Peyer's patch (tissue), 4 donors: ENCODE data around the gene SHISA8. TPM values are rescaled to one million over a fixed set of nuclear protein-coding genes. Genes with fewer than 3 reads are reported as not detected.

Experiments
- DNase-seq, 3 donors: peaks; one replicate each; pipeline ENCODE4 v3.0.0-alpha.2; 2017 to 2019
- H3K27ac ChIP-seq, 4 donors: fragments of 200-600 bp; sonication (generic); one replicate each; pipeline ENCODE4 v1.5.1; 2016 to 2019
- H3K27me3 ChIP-seq, 2 donors: fragments of 200-600 bp; sonication (generic); one replicate each; pipeline ENCODE4 v1.5.1; 2019
- H3K36me3 ChIP-seq, 3 donors: fragments of 200-600 bp; sonication (generic); one replicate each; pipeline ENCODE4 v1.5.1; 2016 to 2019
- H3K4me1 ChIP-seq, 4 donors: fragments of 200-600 bp; sonication (generic); one replicate each; pipeline ENCODE4 v1.5.1; 2016 to 2019
- H3K4me3 ChIP-seq, 4 donors: fragments of 200-600 bp; sonication (generic); 1 replicate in 3 of 4; 2 replicates in 1 of 4; pipeline ENCODE4 v1.5.1; 2016 to 2019; ENCODE audit warnings: mild to moderate bottlenecking in 1 of 4
- H3K9me3 ChIP-seq, 4 donors: fragments of 200-600 bp; sonication (generic); one replicate each; pipeline ENCODE4 v1.5.1; 2016 to 2019; ENCODE audit warnings: mild to moderate bottlenecking in 1 of 4
- POLR2A ChIP-seq, 2 donors: fragments of 450-650 bp; IDR thresholded peaks; one replicate each; pipeline ENCODE4 v1.5.1; 2017; ENCODE audit warnings: antibody characterized with exemption in 2 of 2, mild to moderate bottlenecking in 2 of 2, moderate library complexity in 2 of 2
- total RNA-seq, 4 donors: library from RNA; depleted of rRNA; stranded (reverse); fragments of >200 nt; gene quantifications; one replicate each; pipeline ENCODE4 v1.1.0, GENCODE V29; 2016
- TF ChIP-seq, protein P1 (sequence below), 6 experiments: fragments of 450-650 bp in 4 of 6; fragments of 200-600 bp in 2 of 6; sonication (generic) in 1 of 6; IDR thresholded peaks; one replicate each; pipeline ENCODE4 v1.5.1; 2017 to 2019; ENCODE audit warnings: antibody characterized with exemption in 6 of 6, mild to moderate bottlenecking in 3 of 6, moderate library complexity in 1 of 6

SHISA8 gene
- total RNA-seq, 4 donors from 2014 or later, result not detected

DNA sequence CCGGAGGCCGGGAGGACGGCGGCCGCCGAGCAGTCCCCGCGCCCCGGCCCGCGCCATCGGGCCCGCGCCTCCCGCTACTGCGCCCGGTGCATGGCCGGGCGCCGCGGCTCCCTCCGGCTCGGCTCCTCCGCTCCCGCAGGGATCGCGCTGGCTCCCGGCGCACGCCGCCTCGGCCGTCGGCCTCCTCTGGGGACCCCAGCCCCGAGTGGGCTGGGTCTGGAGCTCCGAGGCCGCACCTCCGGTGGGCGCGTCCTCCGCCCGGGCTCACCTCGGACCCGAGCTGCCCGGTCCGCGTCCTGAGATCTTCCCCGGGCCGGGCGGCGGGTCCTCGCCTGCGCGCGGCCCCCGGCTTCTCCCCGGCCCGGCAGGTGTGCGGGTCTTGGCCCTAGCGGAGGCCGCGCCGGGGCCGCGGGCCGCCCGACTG is 251 bp downstream of the SHISA8 start:
- no peak for DNase-seq
- Histone ChIP-seq H3K4me3 (peak overlapping the region; percentile 39 to 76 (median 55)), H3K4me1 (peaks cover 2 to 53% (median 35%) of the 10 kb centered on the region in 4 donors), H3K27me3 (peaks cover 0 to 60% of the 10 kb centered on the region in 2 donors), H3K27ac (peak overlapping the region in 1 of 4 donors; percentile 73), H3K36me3 (no peaks in the 10 kb centered on the region), H3K9me3 (no peaks in the 10 kb centered on the region)
- TF ChIP-seq POLR2A (IDR thresholded peaks at IDR 0.05), result no peak
- TF ChIP-seq, protein P1, sequence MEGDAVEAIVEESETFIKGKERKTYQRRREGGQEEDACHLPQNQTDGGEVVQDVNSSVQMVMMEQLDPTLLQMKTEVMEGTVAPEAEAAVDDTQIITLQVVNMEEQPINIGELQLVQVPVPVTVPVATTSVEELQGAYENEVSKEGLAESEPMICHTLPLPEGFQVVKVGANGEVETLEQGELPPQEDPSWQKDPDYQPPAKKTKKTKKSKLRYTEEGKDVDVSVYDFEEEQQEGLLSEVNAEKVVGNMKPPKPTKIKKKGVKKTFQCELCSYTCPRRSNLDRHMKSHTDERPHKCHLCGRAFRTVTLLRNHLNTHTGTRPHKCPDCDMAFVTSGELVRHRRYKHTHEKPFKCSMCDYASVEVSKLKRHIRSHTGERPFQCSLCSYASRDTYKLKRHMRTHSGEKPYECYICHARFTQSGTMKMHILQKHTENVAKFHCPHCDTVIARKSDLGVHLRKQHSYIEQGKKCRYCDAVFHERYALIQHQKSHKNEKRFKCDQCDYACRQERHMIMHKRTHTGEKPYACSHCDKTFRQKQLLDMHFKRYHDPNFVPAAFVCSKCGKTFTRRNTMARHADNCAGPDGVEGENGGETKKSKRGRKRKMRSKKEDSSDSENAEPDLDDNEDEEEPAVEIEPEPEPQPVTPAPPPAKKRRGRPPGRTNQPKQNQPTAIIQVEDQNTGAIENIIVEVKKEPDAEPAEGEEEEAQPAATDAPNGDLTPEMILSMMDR (IDR thresholded peaks at IDR 0.05), result no peak

DNA sequence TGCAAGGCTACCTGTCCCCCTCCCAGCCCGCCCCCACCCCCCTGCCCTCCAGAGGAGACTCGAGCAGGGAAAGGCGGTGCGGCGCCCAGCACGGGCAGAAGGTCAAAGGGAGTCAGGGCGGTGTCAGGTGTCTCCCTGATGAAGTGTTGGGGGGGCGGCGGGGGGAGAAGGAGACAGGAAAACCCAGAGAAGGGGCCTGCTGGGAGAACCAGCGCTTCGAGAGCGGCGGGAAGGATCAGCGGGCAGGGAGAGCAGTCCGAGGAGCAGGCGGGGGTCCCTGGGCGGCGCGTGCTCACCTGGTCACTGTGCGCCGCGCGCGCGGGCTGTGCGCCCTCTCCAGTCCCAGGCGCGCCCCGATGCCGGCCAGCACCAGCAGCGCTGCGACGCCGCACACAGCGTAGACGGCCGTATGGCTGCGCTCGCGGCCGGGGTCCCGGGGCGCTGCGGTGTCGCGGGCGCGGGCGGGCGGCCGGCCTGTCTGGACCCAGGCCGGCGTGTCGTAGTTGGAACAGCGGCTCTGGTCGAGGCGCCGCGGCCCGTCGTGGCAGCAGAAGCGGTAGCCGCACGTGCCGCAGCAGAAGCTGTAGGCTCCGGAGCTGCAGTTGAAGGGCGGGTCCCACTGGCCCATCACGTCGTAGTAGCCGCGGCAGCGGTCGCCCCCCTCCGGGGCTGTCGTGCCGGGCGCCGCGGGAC is 886 bp downstream of the SHISA8 start:
- H3K27ac ChIP-seq, result peak overlapping the region in 1 of 4 donors; percentile 38
- no peaks in the 10 kb centered on the region for H3K36me3 ChIP-seq
- peaks cover 2 to 52% (median 33%) of the 10 kb centered on the region in 4 donors for H3K4me1 ChIP-seq
- H3K4me3 ChIP-seq, result peak overlapping the region in 3 of 4 donors; percentile 10 to 76 (median 56)
- H3K27me3 ChIP-seq, result peaks cover 0 to 62% of the 10 kb centered on the region in 2 donors
- no peak for DNase-seq
- no peaks in the 10 kb centered on the region for H3K9me3 ChIP-seq
- TF ChIP-seq, protein P1 (IDR thresholded peaks at IDR 0.05), result no peak
- no peak for TF ChIP-seq POLR2A (IDR thresholded peaks at IDR 0.05)

DNA sequence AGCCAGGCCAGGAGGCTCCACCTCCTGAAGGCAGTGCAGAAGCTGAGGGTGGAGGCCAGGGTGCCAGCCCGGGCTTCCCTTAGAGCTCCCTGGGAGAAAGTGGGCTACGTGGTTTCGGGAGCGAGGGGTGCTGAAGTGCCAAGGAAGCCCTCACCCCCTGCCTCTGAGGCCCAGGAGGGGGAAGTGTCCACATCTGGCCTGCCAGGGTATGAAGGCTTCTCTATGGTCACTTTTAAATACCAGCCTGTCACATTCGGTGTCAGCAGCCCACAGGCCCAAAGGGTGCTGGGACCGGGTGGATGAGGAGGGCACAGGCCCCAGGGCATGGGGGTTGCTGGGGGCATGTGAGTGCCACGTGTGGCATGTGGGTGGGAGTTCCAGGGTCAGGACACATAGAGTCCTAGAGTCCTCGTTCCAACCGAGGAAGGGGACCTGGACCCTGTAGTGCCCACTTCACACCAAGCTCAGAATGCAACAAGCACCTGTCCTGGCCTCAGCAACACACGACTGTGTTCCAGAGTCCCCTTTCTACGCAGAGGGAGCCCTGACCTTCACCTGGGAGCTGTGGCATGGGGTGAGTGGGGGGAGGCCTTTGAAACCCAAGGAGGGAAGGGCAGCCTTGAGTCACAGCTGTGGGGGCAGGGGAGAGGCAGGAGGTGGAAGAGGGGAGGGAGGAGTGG is 1.7 kb downstream of the SHISA8 start:
- DNase-seq, result no peak
- no peak overlapping the region for H3K27ac ChIP-seq
- no peaks in the 10 kb centered on the region for H3K36me3 ChIP-seq
- no peaks in the 10 kb centered on the region for H3K9me3 ChIP-seq
- H3K27me3 ChIP-seq, result peaks cover 0 to 62% of the 10 kb centered on the region in 2 donors
- H3K4me1 ChIP-seq, result peaks cover 2 to 55% (median 32%) of the 10 kb centered on the region in 4 donors
- TF ChIP-seq, protein P1 (IDR thresholded peaks at IDR 0.05), result no peak
- TF ChIP-seq POLR2A (IDR thresholded peaks at IDR 0.05), result no peak
- no peak overlapping the region for H3K4me3 ChIP-seq

DNA sequence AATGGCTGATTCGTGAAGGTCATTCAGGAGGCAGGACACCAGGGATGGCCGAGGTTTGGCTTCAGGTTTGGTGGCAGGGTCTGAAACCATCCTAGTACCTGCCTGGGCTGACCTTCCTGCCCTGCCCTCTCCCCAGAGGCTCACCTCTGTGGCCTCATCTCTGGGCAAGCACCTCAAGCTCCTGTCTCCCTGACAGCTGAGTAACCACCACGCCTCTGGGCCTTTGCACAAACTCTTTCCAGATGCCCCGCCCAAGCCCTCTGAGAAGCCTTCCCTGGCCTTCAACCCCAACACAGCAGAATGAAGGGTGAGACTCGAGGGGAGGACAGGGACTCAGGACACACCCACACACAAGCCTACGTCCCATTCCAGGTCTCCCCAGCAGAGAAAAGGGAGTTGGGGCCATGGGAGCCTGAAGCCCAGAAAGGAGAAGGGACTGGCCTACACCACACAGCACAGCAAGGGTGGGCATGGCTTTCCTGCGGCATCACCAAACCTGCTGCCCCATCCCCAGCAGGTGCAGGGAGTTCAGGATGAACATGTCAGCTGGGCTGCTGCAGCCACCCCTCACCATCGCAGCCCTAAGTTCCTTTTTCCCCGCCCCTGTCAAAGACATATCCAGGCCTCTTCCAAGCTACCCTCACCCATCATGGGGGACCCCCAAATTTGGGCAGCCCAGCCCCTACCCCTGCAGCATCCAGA is 2.4 kb downstream of the SHISA8 start:
- H3K36me3 ChIP-seq, result peaks cover 0 to 2% (median 0%) of the 10 kb centered on the region in 3 donors
- peaks cover 0 to 62% of the 10 kb centered on the region in 2 donors for H3K27me3 ChIP-seq
- no peak overlapping the region for H3K27ac ChIP-seq
- TF ChIP-seq, protein P1 (IDR thresholded peaks at IDR 0.05), result no peak
- TF ChIP-seq POLR2A (IDR thresholded peaks at IDR 0.05), result no peak
- H3K9me3 ChIP-seq, result no peaks in the 10 kb centered on the region
- peaks cover 2 to 53% (median 29%) of the 10 kb centered on the region in 4 donors for H3K4me1 ChIP-seq
- DNase-seq, result no peak
- H3K4me3 ChIP-seq, result no peak overlapping the region

DNA sequence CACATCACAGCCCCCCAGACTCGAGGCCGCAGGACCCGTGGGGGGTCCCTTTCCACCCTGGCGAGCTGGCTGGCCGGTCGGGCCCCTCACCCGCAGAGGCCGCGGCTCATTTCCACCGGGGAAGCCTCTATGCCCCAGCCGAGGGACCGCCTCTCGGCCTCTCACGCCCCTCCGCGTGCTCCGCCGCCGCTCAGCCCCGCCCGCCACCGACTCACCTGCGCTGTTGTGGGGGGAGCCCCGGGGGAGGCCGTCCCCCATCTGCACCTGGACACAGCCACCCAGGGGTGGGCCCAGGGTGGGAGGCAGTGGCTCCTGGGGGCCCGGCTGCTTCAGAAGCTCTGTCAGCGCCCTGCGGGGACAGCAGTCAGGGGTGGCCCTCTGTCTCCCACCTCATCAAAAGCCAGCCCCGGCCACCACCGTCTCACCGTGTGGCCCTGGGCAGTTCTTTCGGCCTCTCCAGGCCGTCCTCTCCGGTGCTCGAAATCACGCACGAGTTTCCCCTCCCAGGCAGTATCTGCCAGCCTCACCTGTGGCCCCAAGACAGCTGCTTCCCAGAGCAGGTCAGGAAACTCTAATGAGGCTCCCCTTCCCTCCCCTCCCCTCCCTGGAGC is 3.8 kb downstream of the SHISA8 start:
- H3K27ac ChIP-seq, result peak overlapping the region in 1 of 4 donors; percentile 67
- H3K36me3 ChIP-seq, result peaks cover 0 to 12% (median 0%) of the 10 kb centered on the region in 3 donors
- no peaks in the 10 kb centered on the region for H3K9me3 ChIP-seq
- peaks cover 0 to 62% of the 10 kb centered on the region in 2 donors for H3K27me3 ChIP-seq
- no peak for DNase-seq
- TF ChIP-seq, protein P1 (IDR thresholded peaks at IDR 0.05), result no peak
- TF ChIP-seq POLR2A (IDR thresholded peaks at IDR 0.05), result no peak
- H3K4me3 ChIP-seq, result peak overlapping the region; percentile 26 to 51 (median 42)
- H3K4me1 ChIP-seq, result peaks cover 2 to 53% (median 29%) of the 10 kb centered on the region in 4 donors
